Type B pancreatic cell (in vitro differentiated cells): Measurements from ENCODE around the gene ALKBH1. TPM values are rescaled to one million over a fixed set of nuclear protein-coding genes. Genes with fewer than 3 reads are reported as not detected.
"Not testable (repeated sequence)": the region's sequence is repeated elsewhere in the genome, so short reads cannot be mapped to it uniquely, and the experiment has no call there.

ENCODE experiments used
- DNase-seq: peaks from one replicate; pipeline ENCODE4 v3.0.0; 2021; ENCODE audit warnings: mixed read lengths; ENCODE audit not compliant: unreplicated experiment; ENCODE audit errors: extremely low spot score
- H3K27ac Mint-ChIP-seq: 2 replicates; pipeline ENCODE4 v1.8.0; 2021; ENCODE audit warnings: mild to moderate bottlenecking, mixed read lengths
- H3K27me3 Mint-ChIP-seq: 2 replicates; pipeline ENCODE4 v1.8.0; 2021; ENCODE audit warnings: mixed read lengths
- H3K36me3 Mint-ChIP-seq: 2 replicates; pipeline ENCODE4 v1.8.0; 2021; ENCODE audit warnings: mixed read lengths
- H3K4me1 Mint-ChIP-seq: one replicate; pipeline ENCODE4 v1.8.0; 2021; ENCODE audit warnings: mixed read lengths; ENCODE audit not compliant: unreplicated experiment
- H3K4me3 Mint-ChIP-seq: 2 replicates; pipeline ENCODE4 v1.8.0; 2021; ENCODE audit warnings: mild to moderate bottlenecking, mixed read lengths
- H3K9me3 Mint-ChIP-seq: 2 replicates; pipeline ENCODE4 v1.8.0; 2021; ENCODE audit warnings: mixed read lengths
- long read RNA-seq: library from polyadenylated mRNA; unstranded; transcript quantifications from one replicate; pipeline ENCODE4 v2.0.0, GENCODE V29; 2020
- total RNA-seq: library from RNA; stranded (reverse); gene quantifications from 2 replicates; pipeline ENCODE4 v1.2.1, GENCODE V29; 2021; ENCODE audit warnings: low replicate concordance
- TF ChIP-seq, protein P1 (sequence below): fragments of 200-600 bp; sonication (generic); conservative IDR thresholded peaks from 2 replicates; pipeline ENCODE4 v1.5.0; 2021; ENCODE audit warnings: antibody characterized with exemption, mild to moderate bottlenecking

Gene ALKBH1, protein sequence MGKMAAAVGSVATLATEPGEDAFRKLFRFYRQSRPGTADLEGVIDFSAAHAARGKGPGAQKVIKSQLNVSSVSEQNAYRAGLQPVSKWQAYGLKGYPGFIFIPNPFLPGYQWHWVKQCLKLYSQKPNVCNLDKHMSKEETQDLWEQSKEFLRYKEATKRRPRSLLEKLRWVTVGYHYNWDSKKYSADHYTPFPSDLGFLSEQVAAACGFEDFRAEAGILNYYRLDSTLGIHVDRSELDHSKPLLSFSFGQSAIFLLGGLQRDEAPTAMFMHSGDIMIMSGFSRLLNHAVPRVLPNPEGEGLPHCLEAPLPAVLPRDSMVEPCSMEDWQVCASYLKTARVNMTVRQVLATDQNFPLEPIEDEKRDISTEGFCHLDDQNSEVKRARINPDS
- 14.5 and 19.1 TPM in 2 replicates for total RNA-seq
- long read RNA-seq, transcript ALKBH1-201 (6 exons, 2,594 nt), result major isoform, 89 of 101 reads
- long read RNA-seq, partial matches to known transcripts, result 4 of 101 reads
- long read RNA-seq, other reads (novel, unspliced or antisense), result 6 of 101 reads

DNA sequence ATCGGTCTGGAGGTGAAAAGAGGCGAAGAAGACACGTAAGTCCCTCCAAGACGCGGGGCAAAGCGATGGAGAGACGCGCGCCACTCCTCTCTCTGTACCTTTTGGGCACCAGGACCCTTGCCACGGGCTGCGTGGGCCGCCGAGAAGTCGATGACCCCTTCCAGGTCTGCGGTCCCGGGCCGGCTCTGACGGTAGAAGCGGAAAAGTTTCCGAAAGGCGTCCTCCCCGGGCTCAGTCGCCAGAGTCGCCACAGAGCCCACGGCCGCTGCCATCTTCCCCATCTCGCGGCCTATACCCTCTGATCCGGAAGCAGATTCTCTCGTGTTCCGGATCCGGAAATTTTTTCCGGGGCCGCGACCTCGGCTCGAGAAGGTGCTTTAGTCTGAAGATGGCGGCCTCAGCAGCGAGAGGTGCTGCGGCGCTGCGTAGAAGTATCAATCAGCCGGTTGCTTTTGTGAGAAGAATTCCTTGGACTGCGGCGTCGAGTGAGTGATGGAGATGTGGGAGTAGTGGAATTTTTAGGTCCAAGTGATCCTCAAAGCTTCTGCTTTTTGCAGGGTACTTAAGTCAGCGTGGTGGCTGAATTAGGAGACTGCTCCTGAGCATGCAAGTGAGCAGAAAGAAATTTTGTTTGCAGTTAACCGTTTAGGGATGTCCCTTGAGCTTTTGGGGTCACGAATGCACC is at the start of gene ALKBH1, which contains the start of gene SLIRP:
ALKBH1 (minus strand) TSS at position 300 of the 685 bp plus-strand sequence; CDS start at position 281, 19 bp downstream.
SLIRP (plus strand) TSS at position 380 of the 685 bp plus-strand sequence; CDS start at position 389, 9 bp downstream.
- peak within 1 kb of the TSS; percentile 85 for H3K27ac Mint-ChIP-seq

DNA sequence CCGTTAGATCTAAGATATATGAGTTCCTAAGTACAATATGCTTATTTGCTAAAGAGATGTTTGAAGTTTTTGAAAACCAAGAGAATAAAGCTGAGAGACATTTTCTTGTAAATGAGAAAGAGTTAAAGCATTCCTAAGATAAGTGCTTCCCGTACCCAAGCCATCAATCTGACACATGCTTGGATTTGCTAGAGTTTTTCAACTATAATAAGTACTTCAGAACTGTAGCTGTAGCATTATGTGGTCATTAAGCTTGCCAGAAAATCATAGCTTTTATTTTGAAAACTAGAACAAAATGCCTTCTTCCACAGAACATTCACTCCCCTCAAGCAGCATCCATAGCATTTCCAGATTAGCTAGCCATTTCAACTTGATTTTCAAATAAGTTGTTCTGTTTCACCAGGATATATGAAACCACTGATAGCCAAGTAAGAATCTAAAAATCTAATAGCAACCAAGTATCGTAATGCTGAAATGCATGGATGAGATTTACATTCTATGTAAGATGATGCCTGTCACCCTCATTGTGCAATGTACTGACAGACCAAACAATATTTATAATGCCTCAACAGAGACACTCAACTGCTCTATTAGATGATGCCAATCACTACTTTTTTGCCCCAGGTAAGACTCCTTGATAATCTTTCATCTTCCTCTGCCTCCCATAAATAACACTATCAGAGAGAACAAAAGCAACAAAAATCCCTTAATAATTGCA is 45.1 kb upstream of the ALKBH1 start:
- peaks cover 40% of the 10 kb centered on the region for H3K36me3 Mint-ChIP-seq
- no peak overlapping the region for H3K4me3 Mint-ChIP-seq
- no peak for DNase-seq
- peaks cover 9% of the 10 kb centered on the region for H3K4me1 Mint-ChIP-seq
- no peaks in the 10 kb centered on the region for H3K9me3 Mint-ChIP-seq
- H3K27me3 Mint-ChIP-seq, result no peaks in the 10 kb centered on the region
- H3K27ac Mint-ChIP-seq, result no peak overlapping the region
- TF ChIP-seq, protein P1, sequence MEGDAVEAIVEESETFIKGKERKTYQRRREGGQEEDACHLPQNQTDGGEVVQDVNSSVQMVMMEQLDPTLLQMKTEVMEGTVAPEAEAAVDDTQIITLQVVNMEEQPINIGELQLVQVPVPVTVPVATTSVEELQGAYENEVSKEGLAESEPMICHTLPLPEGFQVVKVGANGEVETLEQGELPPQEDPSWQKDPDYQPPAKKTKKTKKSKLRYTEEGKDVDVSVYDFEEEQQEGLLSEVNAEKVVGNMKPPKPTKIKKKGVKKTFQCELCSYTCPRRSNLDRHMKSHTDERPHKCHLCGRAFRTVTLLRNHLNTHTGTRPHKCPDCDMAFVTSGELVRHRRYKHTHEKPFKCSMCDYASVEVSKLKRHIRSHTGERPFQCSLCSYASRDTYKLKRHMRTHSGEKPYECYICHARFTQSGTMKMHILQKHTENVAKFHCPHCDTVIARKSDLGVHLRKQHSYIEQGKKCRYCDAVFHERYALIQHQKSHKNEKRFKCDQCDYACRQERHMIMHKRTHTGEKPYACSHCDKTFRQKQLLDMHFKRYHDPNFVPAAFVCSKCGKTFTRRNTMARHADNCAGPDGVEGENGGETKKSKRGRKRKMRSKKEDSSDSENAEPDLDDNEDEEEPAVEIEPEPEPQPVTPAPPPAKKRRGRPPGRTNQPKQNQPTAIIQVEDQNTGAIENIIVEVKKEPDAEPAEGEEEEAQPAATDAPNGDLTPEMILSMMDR, result no peak

More for the DNA sequence above, at the start of gene ALKBH1, which contains the start of gene SLIRP:
- Mint-ChIP-seq H3K27me3 (no peaks in the 10 kb centered on the region), H3K4me1 (peaks cover 30% of the 10 kb centered on the region), H3K9me3 (no peaks in the 10 kb centered on the region), H3K4me3 (peak within 1 kb of the TSS; percentile 93), H3K36me3 (peaks cover 10% of the 10 kb centered on the region)
- TF ChIP-seq, protein P1, result no peak
- peak; percentile 84 for DNase-seq

DNA sequence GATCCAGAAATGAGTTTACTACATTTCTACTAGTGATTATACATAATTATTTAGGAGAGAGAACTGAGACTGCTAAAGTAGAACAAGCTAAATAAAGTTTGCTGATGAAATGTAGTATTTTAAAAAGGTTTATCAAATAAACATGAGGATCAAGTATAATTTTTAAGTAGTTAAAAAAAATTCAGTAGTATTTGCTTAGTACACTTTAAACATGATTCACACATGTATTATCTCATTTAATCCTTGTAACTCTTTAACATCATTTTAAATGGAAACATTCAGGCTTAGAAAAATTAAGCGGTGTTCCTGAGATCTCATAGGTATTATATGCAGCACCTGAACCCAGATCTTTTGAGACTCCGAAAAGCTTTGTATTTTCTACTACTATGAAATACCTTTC is 44.4 kb upstream of the ALKBH1 start:
- Mint-ChIP-seq H3K9me3 (no peaks in the 10 kb centered on the region), H3K4me3 (no peak overlapping the region), H3K27me3 (no peaks in the 10 kb centered on the region), H3K27ac (no peak overlapping the region), H3K36me3 (peaks cover 34% of the 10 kb centered on the region), H3K4me1 (peaks cover 9% of the 10 kb centered on the region)
- DNase-seq, result no peak
- TF ChIP-seq, protein P1, result no peak

DNA sequence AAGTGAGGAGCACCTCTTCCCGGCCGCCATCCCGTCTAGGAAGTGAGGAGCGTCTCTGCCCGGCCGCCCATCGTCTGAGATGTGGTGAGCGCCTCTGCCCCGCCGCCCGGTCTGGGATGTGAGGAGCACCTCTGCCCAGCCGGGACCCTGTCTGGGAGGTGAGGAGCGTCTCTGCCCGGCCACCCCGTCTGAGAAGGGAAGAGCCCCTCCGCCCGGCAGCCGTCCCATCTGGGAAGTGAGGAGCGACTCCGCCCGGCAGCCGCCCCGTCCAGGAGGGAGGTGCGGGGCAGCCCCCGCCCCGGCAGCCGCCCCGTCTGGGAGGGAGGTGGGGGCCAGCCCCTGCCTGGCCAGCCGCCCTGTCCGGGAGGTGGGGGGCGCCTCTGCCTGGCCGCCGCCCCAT is 39.6 kb upstream of the ALKBH1 start:
- DNase-seq, H3K4me3 Mint-ChIP-seq, H3K27ac Mint-ChIP-seq, H3K4me1 Mint-ChIP-seq, H3K27me3 Mint-ChIP-seq, H3K9me3 Mint-ChIP-seq: not testable (repeated sequence)
- H3K36me3 Mint-ChIP-seq, result peaks cover 33% of the 10 kb centered on the region

DNA sequence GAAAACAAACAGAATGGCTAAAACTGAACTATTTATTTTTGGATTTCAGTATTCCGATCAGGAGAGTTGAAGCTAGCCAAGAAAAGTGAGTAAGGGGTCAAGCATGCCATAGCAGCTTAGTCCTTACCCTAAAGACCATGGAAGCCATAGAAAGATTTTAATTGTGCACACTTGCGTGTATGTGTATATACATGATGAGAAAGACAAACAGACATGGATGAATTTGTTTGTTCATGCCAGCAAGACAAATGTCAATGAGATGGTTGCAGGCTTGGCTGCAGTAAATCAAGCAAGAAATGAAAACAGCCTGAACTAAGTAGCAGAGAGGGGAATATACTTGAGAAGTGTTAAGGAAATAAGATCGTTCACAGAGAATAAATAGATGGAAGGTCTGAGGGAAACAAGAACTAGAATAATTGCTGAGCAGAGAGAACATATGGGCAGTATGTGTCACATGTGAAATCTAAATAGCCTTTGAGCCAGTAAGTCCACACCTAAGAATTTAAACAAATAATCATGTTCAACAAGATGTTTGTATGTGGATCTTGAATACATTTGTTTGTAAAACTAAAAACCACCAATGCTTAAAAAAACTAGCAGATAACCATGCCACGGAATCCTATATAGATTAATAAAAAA is 38.4 kb upstream of the ALKBH1 start:
- Mint-ChIP-seq H3K36me3 (peaks cover 42% of the 10 kb centered on the region), H3K4me1 (no peaks in the 10 kb centered on the region), H3K9me3 (no peaks in the 10 kb centered on the region), H3K27me3 (no peaks in the 10 kb centered on the region), H3K27ac (no peak overlapping the region), H3K4me3 (no peak overlapping the region)
- TF ChIP-seq, protein P1, result no peak
- DNase-seq, result no peak
